AG09309 (cell line): ENCODE results near the gene APLP2.

Source experiments
- DNase-seq: peaks from one replicate; pipeline ENCODE4 v3.0.0-alpha.2; 2010; ENCODE audit warnings: low read depth
- H3K4me3 ChIP-seq: 2 replicates; pipeline ENCODE4 v1.5.1; 2011; ENCODE audit warnings: mild to moderate bottlenecking, low read depth, low read length, moderate library complexity; ENCODE audit not compliant: control insufficient read depth
- CTCF ChIP-seq: IDR thresholded peaks from 2 replicates; pipeline ENCODE4 v1.5.1; 2011; ENCODE audit warnings: mild to moderate bottlenecking, low read depth, low read length, inconsistent platforms; ENCODE audit not compliant: insufficient read depth, control insufficient read depth; ENCODE audit errors: missing control alignments

Gene APLP2

GRCh38 chr11:130029137-130029536 is 40.6 kb upstream of the APLP2 start:
- no peak overlapping the region for H3K4me3 ChIP-seq
- DNase-seq, result no peak
- TF ChIP-seq CTCF, result no peak

DNA sequence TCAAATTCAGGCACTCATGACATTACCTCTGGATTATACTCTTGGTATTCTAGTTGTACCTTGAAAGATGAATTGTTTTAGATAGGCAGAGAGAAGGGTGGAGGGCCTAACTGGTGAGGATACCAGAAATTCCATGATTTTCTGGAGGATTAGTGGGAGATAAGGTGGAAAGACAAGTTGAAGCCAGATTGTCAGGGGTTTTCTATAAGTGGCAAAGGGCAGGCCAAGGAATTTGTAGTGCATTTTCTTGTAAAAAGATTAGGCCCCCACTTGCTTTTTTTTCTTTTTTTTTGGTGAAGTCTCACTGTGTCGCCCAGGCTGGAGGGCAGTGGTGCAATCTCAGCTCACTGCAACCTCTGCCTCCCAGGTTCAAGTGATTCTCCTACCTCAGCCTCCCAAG is 38.6 kb upstream of the APLP2 start:
- DNase-seq, result no peak

GRCh38 chr11:130031945-130032344 is 37.7 kb upstream of the APLP2 start:
- TF ChIP-seq CTCF, result no peak
- H3K4me3 ChIP-seq, result no peak overlapping the region
- DNase-seq, result no peak

More for the DNA sequence above, 38.6 kb upstream of the APLP2 start:
- TF ChIP-seq CTCF, result no peak
- H3K4me3 ChIP-seq, result no peak overlapping the region

- TF ChIP-seq CTCF, result no peak
- no peak overlapping the region for H3K4me3 ChIP-seq
- no peak for DNase-seq
Measured at GRCh38 chr11:130032931-130033330, 36.8 kb upstream of the APLP2 start.

GRCh38 chr11:130034236-130034635 is 35.5 kb upstream of the APLP2 start:
- H3K4me3 ChIP-seq, result no peak overlapping the region
- no peak for DNase-seq
- no peak for TF ChIP-seq CTCF

- H3K4me3 ChIP-seq, result no peak overlapping the region
- TF ChIP-seq CTCF, result no peak
- no peak for DNase-seq
Measured at GRCh38 chr11:130037058-130037457, 32.6 kb upstream of the APLP2 start.
